ENCODE measurements around the gene FFAR3. TPM values are rescaled to one million over a fixed set of nuclear protein-coding genes. Genes with fewer than 3 reads are reported as not detected.

The FFAR3 gene, protein sequence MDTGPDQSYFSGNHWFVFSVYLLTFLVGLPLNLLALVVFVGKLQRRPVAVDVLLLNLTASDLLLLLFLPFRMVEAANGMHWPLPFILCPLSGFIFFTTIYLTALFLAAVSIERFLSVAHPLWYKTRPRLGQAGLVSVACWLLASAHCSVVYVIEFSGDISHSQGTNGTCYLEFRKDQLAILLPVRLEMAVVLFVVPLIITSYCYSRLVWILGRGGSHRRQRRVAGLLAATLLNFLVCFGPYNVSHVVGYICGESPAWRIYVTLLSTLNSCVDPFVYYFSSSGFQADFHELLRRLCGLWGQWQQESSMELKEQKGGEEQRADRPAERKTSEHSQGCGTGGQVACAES
- total RNA-seq (2021) (0.15 TPM in 1 of 2 replicates, not detected in the other), Bru-seq, nascent RNA (not detected), BruChase-seq, experiment 1, labeled RNA remaining after a 2-hour chase (not detected), BruChase-seq, experiment 2, labeled RNA remaining after a 6-hour chase (not detected)
- long read RNA-seq: 0 reads

DNA sequence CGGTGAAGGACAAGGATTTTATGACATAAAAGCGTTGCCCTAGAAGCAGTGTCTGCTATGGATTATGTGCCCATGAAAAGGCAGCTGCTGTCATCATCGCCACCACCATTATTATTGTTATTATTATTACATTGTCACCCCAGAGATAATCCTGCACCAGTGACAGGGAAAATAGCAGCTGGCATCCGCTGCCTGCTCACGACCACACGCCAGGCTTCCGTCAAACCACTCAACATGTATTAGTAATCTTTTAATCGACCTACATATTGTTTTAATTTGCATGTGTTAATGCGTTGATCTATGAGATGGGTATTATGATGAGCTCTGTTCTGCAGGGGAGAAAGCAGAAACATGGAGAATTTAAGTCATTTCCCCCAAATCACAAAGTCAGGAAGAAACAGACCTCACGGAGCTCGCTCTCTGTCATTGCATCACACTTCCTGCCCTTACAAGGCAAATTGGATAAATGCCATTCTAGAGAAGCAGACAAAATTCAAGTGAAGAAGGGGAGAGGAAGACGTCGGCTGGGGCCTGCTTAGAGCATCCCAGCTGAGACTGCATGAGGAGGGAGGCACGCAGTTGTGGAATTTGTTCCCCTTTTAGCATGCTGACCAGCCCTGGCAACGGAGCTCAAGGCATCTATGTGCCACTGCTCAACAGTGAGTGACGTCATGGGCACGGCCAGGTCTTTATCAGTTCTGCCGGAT lies at the start of gene FFAR3:
TSS of gene FFAR3 (plus strand) at position 594 of the 707 bp plus-strand sequence. CDS start 431 bp downstream, outside the sequence.
- ChIA-PET CTCF (interaction anchor here (0.8 to 1.3 kb wide), 3 partner anchors 18 to 152 kb away, joined by 3 read pairs; no protein-coding TSS in a partner anchor), POLR2A (ENCODE audit: low non-redundant PET) (no interaction called here)
- Histone ChIP-seq H3K36me3 (ENCODE audit: insufficient read depth, low read length, poor library complexity, severe bottlenecking) (no peaks in the 10 kb centered on the region), H3K4me3 (ENCODE audit: low read depth, low read length, poor library complexity, severe bottlenecking) (no peak within 1 kb of the TSS), H3K4me1 (ENCODE audit: insufficient read depth, low read length, poor library complexity, severe bottlenecking) (peaks cover 27% of the 10 kb centered on the region), H3K27ac (ENCODE audit: low read depth, low read length, poor library complexity, severe bottlenecking) (peak within 1 kb of the TSS; percentile 58), H3K27me3 (replicated peaks; ENCODE audit: insufficient read depth, low read depth, low read length, poor library complexity) (no peaks in the 10 kb centered on the region), H3K9me3 (ENCODE audit: low read depth, low read length, poor library complexity, severe bottlenecking) (no peaks in the 10 kb centered on the region)
- no TSS peak for BruUV-seq (replicated peaks)
- no peak for TF ChIP-seq EZH2 (IDR thresholded peaks at IDR 0.05; ENCODE audit: borderline replicate concordance, low read depth, low read length, poor library complexity, severe bottlenecking)
- peak; percentile 88 for DNase-seq (ENCODE audit: low spot score)
- intact Hi-C loops (cut with micrococcal nuclease; ENCODE audit: unreplicated experiment): loop anchor here (10.0 kb wide), 1 partner anchor 287 kb away; the partner anchor contains the start of genes COX6B1 and ETV2

DNA sequence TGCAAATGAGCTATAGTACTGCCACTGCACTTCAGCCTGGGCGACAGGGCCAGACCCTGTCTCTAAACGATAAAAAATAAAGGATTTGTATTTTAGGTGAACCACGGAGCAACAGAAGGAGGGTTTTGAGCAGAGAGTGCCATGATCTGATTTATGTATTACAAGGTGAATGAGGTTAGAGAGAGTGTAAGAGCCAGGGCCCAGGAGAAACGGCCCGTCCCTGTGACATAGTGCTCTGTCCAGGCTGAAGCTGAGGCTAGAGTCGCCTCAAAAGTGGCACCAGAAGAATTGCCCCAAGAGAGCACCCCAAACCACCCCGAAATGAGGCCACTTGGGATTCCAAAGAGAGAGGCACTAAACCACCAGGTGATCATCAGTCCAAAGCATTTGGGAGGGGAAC lies 49.4 kb upstream of the FFAR3 start:
- intact Hi-C loops (cut with micrococcal nuclease; ENCODE audit: unreplicated experiment): no loop called here
- CTCF ChIA-PET: interaction anchor here (0.7 kb wide), 1 partner anchor 248 kb away, joined by 3 read pairs; no protein-coding TSS in a partner anchor
- H3K36me3 ChIP-seq (ENCODE audit: insufficient read depth, low read length, poor library complexity, severe bottlenecking): no peaks in the 10 kb centered on the region
- H3K27ac ChIP-seq (ENCODE audit: low read depth, low read length, poor library complexity, severe bottlenecking): no peak overlapping the region
- BruUV-seq (replicated peaks): no TSS peak
- no peaks in the 10 kb centered on the region for H3K9me3 ChIP-seq (ENCODE audit: low read depth, low read length, poor library complexity, severe bottlenecking)
- POLR2A ChIA-PET (ENCODE audit: low non-redundant PET): no interaction called here
- no peak overlapping the region for H3K4me3 ChIP-seq (ENCODE audit: low read depth, low read length, poor library complexity, severe bottlenecking)
- DNase-seq (ENCODE audit: low spot score): no peak
- H3K27me3 ChIP-seq (replicated peaks; ENCODE audit: insufficient read depth, low read depth, low read length, poor library complexity): no peaks in the 10 kb centered on the region
- TF ChIP-seq EZH2 (IDR thresholded peaks at IDR 0.05; ENCODE audit: borderline replicate concordance, low read depth, low read length, poor library complexity, severe bottlenecking): no peak
- TF ChIP-seq, protein P1, sequence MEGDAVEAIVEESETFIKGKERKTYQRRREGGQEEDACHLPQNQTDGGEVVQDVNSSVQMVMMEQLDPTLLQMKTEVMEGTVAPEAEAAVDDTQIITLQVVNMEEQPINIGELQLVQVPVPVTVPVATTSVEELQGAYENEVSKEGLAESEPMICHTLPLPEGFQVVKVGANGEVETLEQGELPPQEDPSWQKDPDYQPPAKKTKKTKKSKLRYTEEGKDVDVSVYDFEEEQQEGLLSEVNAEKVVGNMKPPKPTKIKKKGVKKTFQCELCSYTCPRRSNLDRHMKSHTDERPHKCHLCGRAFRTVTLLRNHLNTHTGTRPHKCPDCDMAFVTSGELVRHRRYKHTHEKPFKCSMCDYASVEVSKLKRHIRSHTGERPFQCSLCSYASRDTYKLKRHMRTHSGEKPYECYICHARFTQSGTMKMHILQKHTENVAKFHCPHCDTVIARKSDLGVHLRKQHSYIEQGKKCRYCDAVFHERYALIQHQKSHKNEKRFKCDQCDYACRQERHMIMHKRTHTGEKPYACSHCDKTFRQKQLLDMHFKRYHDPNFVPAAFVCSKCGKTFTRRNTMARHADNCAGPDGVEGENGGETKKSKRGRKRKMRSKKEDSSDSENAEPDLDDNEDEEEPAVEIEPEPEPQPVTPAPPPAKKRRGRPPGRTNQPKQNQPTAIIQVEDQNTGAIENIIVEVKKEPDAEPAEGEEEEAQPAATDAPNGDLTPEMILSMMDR (conservative IDR thresholded peaks at IDR 0.05; ENCODE audit: low read depth, low read length): no peak
- H3K4me1 ChIP-seq (ENCODE audit: insufficient read depth, low read length, poor library complexity, severe bottlenecking): no peaks in the 10 kb centered on the region

DNA sequence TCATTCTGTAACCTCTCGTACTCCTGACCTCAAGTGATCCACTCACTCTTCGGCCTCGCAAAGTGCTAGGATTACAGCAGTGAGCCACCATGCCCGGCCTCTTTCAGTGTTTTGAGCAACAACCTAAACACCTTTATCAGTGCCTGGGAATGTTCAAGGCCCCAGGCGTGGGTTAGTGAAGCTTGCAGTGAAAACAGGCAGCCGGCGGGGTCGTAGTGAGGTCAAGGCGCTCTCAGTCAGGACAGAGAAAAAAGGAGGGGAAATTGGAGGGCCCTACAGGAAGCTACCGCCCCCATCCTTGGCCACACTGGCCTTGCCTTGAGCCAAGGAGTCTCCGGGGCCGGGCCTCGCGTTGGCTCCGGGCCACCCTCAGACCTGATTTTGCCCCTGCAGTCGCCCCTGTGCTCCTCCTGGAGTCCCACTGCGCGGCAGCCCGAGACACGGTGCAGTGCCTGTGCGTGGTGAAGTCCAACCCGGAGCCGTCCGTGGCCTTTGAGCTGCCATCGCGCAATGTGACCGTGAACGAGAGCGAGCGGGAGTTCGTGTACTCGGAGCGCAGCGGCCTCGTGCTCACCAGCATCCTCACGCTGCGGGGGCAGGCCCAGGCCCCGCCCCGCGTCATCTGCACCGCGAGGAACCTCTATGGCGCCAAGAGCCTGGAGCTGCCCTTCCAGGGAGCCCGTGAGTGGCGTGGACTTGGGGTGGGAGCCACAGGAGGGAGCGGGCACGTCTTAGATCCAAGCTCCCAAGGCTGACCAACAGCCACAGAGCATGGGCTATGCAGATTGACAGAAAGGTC lies 48.6 kb upstream of the FFAR3 start:
- no TSS peak for BruUV-seq (replicated peaks)
- TF ChIP-seq, protein P1 (conservative IDR thresholded peaks at IDR 0.05; ENCODE audit: low read depth, low read length): no peak
- no peak for TF ChIP-seq EZH2 (IDR thresholded peaks at IDR 0.05; ENCODE audit: borderline replicate concordance, low read depth, low read length, poor library complexity, severe bottlenecking)
- no peaks in the 10 kb centered on the region for H3K4me1 ChIP-seq (ENCODE audit: insufficient read depth, low read length, poor library complexity, severe bottlenecking)
- no peak overlapping the region for H3K27ac ChIP-seq (ENCODE audit: low read depth, low read length, poor library complexity, severe bottlenecking)
- CTCF ChIA-PET: interaction anchor here (0.7 kb wide), 1 partner anchor 247 kb away, joined by 3 read pairs; no protein-coding TSS in a partner anchor
- no peaks in the 10 kb centered on the region for H3K27me3 ChIP-seq (replicated peaks; ENCODE audit: insufficient read depth, low read depth, low read length, poor library complexity)
- POLR2A ChIA-PET (ENCODE audit: low non-redundant PET): no interaction called here
- H3K4me3 ChIP-seq (ENCODE audit: low read depth, low read length, poor library complexity, severe bottlenecking): no peak overlapping the region
- H3K9me3 ChIP-seq (ENCODE audit: low read depth, low read length, poor library complexity, severe bottlenecking): no peaks in the 10 kb centered on the region
- no peaks in the 10 kb centered on the region for H3K36me3 ChIP-seq (ENCODE audit: insufficient read depth, low read length, poor library complexity, severe bottlenecking)
- DNase-seq (ENCODE audit: low spot score): no peak
- intact Hi-C loops (cut with micrococcal nuclease; ENCODE audit: unreplicated experiment): no loop called here
